Body of pancreas (tissue), 4 donors: ENCODE results near the gene FCHO1. TPM values are rescaled to one million over a fixed set of nuclear protein-coding genes. Genes with fewer than 3 reads are reported as not detected.

Source experiments
- ATAC-seq: fragments of 150-250 bp; one replicate; pipeline ENCODE4 v1.9.1; 2016
- DNase-seq, 4 donors: peaks; one replicate each; pipeline ENCODE4 v3.0.0-alpha.2; 2019
- H3K27ac ChIP-seq, 4 donors: fragments of 200-600 bp; sonication (generic); 1 replicate in 3 of 4; 2 replicates in 1 of 4; pipeline versions ENCODE4 v1.5.1 to v1.6.1; 2016 to 2019; ENCODE audit warnings: mild to moderate bottlenecking in 1 of 4, mixed read lengths in 1 of 4, moderate library complexity in 1 of 4
- H3K27me3 ChIP-seq, 2 donors: fragments of 200-600 bp; sonication (generic); one replicate each; pipeline ENCODE4 v1.6.0; 2016; ENCODE audit warnings: mild to moderate bottlenecking in 1 of 2
- H3K36me3 ChIP-seq, 2 donors: fragments of 200-600 bp; sonication (generic); replicated peaks in 1 of 2; 2 replicates each; pipeline ENCODE4 v1.5.1; 2016; ENCODE audit warnings: low read depth in 2 of 2; ENCODE audit not compliant: insufficient read depth in 1 of 2
- H3K4me1 ChIP-seq: fragments of 200-600 bp; sonication (generic); one replicate; pipeline ENCODE4 v1.6.0; 2016
- H3K4me3 ChIP-seq, 2 donors: fragments of 200-600 bp; sonication (generic); 1 replicate in 1 of 2; 2 replicates in 1 of 2; pipeline ENCODE4 v1.5.1; 2016 to 2019
- H3K9me3 ChIP-seq, 3 donors: fragments of 200-600 bp; sonication (generic); 1 replicate in 2 of 3; 2 replicates in 1 of 3; pipeline ENCODE4 v1.5.1; 2016
- CTCF ChIP-seq, 7 experiments: fragments of 450-650 bp in 4 of 7; fragments of 200-600 bp in 3 of 7; sonication (generic) in 3 of 7; IDR thresholded peaks; one replicate each; pipeline ENCODE4 v1.5.1; 2016 to 2019; ENCODE audit warnings: antibody characterized with exemption in 7 of 7
- POLR2A ChIP-seq, 3 donors: fragments of 450-650 bp; IDR thresholded peaks; one replicate each; pipeline ENCODE4 v1.6.1; 2016; ENCODE audit warnings: antibody characterized with exemption in 3 of 3, mild to moderate bottlenecking in 2 of 3
- WGBS, 2 donors: methylation state at CpG; one replicate each; pipeline ENCODE4 v1.1.5; 2017; 5-methylcytosine and 5-hydroxymethylcytosine counted together
- intact Hi-C: fragments of 100-400 bp; cut with DNase I; formaldehyde crosslinking; loops from one replicate; pipeline ENCODE4 v1.15.1; 2023
- total RNA-seq, 2 donors: library from RNA; depleted of rRNA; stranded (reverse); fragments of >200 nt; gene quantifications; one replicate each; pipeline ENCODE4 v1.1.0, GENCODE V29; 2016

The FCHO1 gene
- total RNA-seq, 2 donors from 2014 or later = 1.6 TPM; not detected in 1

GRCh38 chr19:17832443-17833208 is 81.3 kb downstream of the FCHO1 start:
- TF ChIP-seq POLR2A (IDR thresholded peaks at IDR 0.05) (no peak), CTCF (IDR thresholded peaks at IDR 0.05) (no peak)
- 83 to 84% methylated on average over 8 to 16 of the region's 17 CpGs for WGBS, 2 donors
- no peak for ATAC-seq
- intact Hi-C loops = no loop called here
- H3K27ac ChIP-seq = no peak overlapping the region
- H3K9me3 ChIP-seq = no peaks in the 10 kb centered on the region
- H3K27me3 ChIP-seq = peaks cover 0 to 8% of the 10 kb centered on the region in 2 donors
- DNase-seq = no peak
- no peaks in the 10 kb centered on the region for H3K36me3 ChIP-seq
- H3K4me3 ChIP-seq = no peak overlapping the region
- peaks cover 16% of the 10 kb centered on the region for H3K4me1 ChIP-seq

GRCh38 chr19:17834350-17835181 is 83.3 kb downstream of the FCHO1 start:
- peaks cover 16% of the 10 kb centered on the region for H3K4me1 ChIP-seq
- WGBS, 2 donors = 66 to 72% methylated on average over 6 to 26 of the region's 27 CpGs
- peaks cover 0 to 8% of the 10 kb centered on the region in 2 donors for H3K27me3 ChIP-seq
- ATAC-seq (no peak), DNase-seq (no peak)
- H3K4me3 ChIP-seq = no peak overlapping the region
- no peaks in the 10 kb centered on the region for H3K36me3 ChIP-seq
- no peak overlapping the region for H3K27ac ChIP-seq
- no peak for TF ChIP-seq POLR2A (IDR thresholded peaks at IDR 0.05)
- no peak for TF ChIP-seq CTCF (IDR thresholded peaks at IDR 0.05)
- intact Hi-C loops = no loop called here
- H3K9me3 ChIP-seq = no peaks in the 10 kb centered on the region

GRCh38 chr19:17835182-17836006 is 84.1 kb downstream of the FCHO1 start:
- no peaks in the 10 kb centered on the region for H3K36me3 ChIP-seq
- ATAC-seq (no peak), DNase-seq (no peak)
- no peaks in the 10 kb centered on the region for H3K9me3 ChIP-seq
- peaks cover 0 to 8% of the 10 kb centered on the region in 2 donors for H3K27me3 ChIP-seq
- WGBS, 2 donors = 51 to 64% methylated on average over 7 to 8 of the region's 8 CpGs
- intact Hi-C loops = no loop called here
- H3K4me3 ChIP-seq = no peak overlapping the region
- TF ChIP-seq CTCF (IDR thresholded peaks at IDR 0.05) = no peak
- no peak for TF ChIP-seq POLR2A (IDR thresholded peaks at IDR 0.05)
- no peak overlapping the region for H3K27ac ChIP-seq
- peaks cover 10% of the 10 kb centered on the region for H3K4me1 ChIP-seq

- WGBS, 2 donors = 49 to 52% methylated on average over 4 of the region's 4 CpGs
- no peak overlapping the region for H3K27ac ChIP-seq
- DNase-seq = no peak
Measured at GRCh38 chr19:17836530-17836929, 85.3 kb downstream of the FCHO1 start.

More at GRCh38 chr19:17836530-17836929, 85.3 kb downstream of the FCHO1 start:
- no peaks in the 10 kb centered on the region for H3K36me3 ChIP-seq
- H3K4me1 ChIP-seq = peaks cover 7% of the 10 kb centered on the region
- intact Hi-C loops = no loop called here
- H3K9me3 ChIP-seq = no peaks in the 10 kb centered on the region
- no peak for ATAC-seq
- peaks cover 0 to 6% of the 10 kb centered on the region in 2 donors for H3K27me3 ChIP-seq
- H3K4me3 ChIP-seq = no peak overlapping the region
- TF ChIP-seq POLR2A (IDR thresholded peaks at IDR 0.05) = no peak
- TF ChIP-seq CTCF (IDR thresholded peaks at IDR 0.05) = no peak
